HL-60/S4 treated with retinoic acid at 250 ng/mL for 4 days and 3 days (cell line): ENCODE measurements around the gene UBE2QL1.

Experiments
- in situ Hi-C: fragments of 300-500 bp; cut with MboI; formaldehyde crosslinking; loops from 2 replicates; pipeline ENCODE4 v1.7.0; 2022; ENCODE audit warnings: low sequenced_read_pairs

The UBE2QL1 gene

GRCh38 chr5:6448622-6449464 is at the start of gene UBE2QL1:
TSS of gene UBE2QL1 (plus strand) at chr5:6448859. CDS start at chr5:6448894, 35 bp downstream.
- in situ Hi-C loops = no loop called here

- in situ Hi-C loops = no loop called here
These were observed 48.4 kb upstream of the UBE2QL1 start for GRCh38 chr5:6399980-6400910.

- in situ Hi-C loops = no loop called here
These were observed 47.2 kb upstream of the UBE2QL1 start for GRCh38 chr5:6401410-6401809.

- in situ Hi-C loops = no loop called here
These were observed 45.7 kb upstream of the UBE2QL1 start for GRCh38 chr5:6402939-6403338.

GRCh38 chr5:6403416-6403815 is 45.2 kb upstream of the UBE2QL1 start:
- in situ Hi-C loops = no loop called here

DNA sequence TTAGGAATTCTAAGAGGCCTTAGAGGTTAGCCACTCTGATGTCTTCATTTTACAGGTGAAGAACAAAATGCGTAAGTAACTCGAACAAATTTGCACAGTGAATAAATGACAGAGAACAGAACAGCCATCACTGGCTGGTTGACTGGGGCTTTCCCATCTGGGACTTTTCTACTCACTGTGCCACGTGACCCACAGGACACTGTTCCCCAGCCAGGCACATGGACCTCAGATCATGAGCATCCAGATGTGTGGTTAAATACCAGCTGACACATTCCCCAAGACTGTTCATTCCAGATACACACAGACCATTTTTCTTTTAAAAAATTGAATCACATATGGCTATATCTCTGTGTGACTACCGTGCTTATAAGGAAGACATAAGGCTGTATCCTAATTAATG is 44.5 kb upstream of the UBE2QL1 start:
- in situ Hi-C loops = no loop called here

DNA sequence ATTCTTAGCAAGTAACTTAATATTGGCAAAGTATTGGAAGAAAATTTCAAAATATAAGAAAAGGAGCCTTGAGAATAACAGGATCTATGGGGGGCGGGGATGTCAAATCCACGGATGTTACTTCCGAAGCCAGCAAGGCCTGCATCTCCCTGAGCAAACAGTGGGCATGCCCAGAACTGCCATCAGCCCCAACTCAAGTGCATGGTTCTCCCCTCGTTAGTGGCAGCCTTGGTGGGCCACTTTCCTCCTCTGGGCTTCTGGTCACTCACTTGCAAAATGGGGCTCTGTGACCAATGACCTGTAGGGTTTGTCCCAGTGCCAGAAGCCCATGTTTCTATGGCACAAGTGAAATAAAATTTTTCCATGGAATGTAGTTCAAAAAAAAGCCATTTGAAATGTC is 43.1 kb upstream of the UBE2QL1 start:
- in situ Hi-C loops = no loop called here

- in situ Hi-C loops = no loop called here
These were observed 41.0 kb upstream of the UBE2QL1 start for GRCh38 chr5:6407558-6408259.

DNA sequence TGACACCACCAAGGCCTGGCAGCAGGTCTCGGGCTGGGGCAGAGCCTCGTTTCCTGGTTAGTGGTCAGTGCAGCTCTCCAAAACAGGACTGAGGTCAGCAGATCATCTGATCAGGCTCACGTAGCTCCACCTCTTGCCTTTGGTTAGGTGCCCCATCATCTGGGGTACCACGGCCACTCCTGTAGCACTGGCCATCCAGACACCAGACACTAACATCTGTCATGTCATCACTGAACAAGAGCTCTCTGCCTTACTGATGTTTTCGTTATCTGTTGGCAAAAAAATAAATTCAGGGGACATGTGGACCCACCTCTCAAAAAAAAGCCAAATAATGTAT is 40.4 kb upstream of the UBE2QL1 start:
- in situ Hi-C loops = no loop called here

DNA sequence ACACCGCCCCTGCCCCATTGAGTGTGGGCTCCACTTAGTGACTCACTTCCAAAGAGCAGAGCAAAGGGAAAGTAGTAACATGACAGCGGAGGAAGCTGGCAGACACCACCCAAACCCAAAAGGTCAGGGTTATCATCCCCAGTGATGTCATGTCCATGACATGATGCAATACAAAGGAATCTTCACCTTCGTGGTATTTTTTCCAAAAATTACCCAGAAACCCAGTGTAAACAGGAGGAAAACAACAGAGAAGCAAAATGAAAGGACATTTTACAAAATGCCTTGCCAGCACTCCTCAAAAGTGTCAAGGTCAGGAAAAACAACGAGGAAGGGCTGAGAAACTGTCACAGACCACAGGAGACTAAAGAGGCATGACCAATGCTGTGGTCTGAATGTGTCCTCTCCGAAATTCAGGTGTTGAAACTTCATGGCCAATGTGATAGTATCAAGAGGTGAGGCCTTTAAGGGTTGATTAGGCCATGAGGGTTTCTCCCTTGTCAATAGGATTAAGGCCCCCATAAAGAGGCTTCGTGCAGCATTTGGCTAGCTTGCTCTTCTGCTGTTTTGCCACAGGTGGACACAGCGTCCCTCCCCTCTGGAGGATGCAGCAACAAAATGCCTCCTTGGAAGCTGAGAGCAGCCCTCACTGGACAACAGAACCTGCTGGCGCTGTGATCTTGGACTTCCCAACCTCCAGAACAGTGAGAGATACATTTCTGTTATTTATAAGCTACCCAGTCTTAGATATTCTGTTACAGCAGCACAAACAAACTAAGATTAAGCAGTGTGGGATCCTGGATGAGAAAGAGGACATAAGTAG is 39.8 kb upstream of the UBE2QL1 start:
- in situ Hi-C loops = no loop called here

- in situ Hi-C loops = no loop called here
These were observed 38.2 kb upstream of the UBE2QL1 start for GRCh38 chr5:6410421-6410820.

GRCh38 chr5:6411141-6411540 is 37.5 kb upstream of the UBE2QL1 start:
- in situ Hi-C loops = no loop called here

DNA sequence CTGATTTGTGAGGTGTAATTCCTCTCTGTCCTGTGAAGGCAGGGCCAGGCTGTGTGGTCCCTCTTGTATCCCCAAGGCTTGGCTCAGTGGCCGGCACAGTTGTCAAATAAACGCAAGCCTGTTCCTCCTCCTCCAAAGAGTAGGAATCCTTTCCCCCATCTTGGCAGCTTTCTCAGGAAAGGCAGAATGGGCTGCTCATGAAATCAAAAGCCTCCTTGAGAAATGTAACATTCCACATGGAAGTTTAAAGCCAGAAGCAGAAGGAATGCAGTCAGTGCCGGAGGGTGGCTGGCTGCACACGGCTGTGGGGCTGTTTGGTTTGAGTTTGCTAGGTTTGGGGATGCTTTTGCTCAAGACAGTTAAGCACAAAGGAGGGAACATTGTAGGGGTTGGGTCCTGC is 35.8 kb upstream of the UBE2QL1 start:
- in situ Hi-C loops = no loop called here

GRCh38 chr5:6417657-6418056 is 31.0 kb upstream of the UBE2QL1 start:
- in situ Hi-C loops = no loop called here

- in situ Hi-C loops = no loop called here
These were observed 29.9 kb upstream of the UBE2QL1 start for GRCh38 chr5:6418679-6419276.

- in situ Hi-C loops = no loop called here
These were observed 29.3 kb upstream of the UBE2QL1 start for GRCh38 chr5:6419340-6419852.

DNA sequence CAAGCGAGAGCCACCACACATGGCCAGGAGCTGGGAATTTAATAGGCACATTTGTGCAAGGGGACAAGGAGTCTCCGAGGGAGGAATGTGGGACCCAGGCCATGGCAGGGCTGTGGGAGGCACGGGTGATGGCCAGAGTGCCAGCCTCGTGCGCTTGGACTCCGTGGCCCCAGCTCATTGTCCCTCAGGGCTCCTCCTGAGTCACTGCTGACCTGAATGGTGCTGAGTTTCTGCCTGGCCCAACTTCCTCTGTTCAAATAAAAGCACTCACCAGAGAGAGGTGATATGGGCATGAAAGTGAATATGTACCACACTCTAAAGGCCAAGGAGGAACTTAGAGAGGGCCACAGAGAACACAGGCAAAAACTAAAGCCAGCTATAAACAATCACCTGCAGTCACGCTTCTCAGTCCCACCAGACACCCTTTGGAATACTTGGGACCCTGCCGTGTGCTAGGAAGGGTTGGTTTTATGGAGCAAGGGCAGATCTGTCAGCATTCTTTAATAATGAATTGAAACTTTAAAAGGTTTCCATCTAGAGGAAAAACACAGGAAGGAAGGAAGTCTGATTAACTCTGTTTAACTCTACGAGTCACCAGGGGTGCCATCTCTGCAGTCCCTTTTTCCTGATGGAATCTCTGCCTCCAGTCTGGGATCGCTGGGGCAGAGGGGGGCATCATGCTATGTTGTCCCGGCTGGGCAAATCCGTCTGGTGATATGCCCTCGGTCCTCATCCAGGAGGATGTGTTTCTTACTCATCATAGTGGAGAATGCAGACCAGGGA is 25.1 kb upstream of the UBE2QL1 start:
- in situ Hi-C loops = no loop called here

DNA sequence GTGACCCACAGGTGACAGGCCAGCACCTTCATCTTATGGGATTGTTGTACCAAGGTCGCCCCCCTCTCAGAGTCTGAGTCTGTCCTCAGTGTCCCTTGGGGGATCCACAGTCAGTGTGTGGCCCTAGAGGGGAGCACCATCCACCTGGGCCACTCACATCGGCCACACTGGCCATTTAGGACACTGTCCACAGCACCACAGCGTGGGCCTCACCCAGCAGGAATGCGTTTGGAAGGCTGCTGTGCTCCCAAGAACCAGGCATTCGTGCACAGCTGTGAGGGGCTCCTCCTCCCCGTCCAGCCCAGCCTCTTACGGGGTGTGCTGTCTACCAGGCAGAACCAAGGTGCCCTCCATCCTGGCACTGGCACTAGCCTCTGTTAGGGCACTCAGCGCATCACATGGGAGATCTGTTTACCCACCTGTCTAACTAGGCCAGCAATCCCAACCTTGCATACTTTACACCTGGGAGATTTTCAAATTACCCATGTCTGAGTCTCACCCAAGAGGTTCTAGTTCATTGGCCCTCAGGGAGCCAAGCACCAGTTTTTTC is 24.5 kb upstream of the UBE2QL1 start:
- in situ Hi-C loops = no loop called here

DNA sequence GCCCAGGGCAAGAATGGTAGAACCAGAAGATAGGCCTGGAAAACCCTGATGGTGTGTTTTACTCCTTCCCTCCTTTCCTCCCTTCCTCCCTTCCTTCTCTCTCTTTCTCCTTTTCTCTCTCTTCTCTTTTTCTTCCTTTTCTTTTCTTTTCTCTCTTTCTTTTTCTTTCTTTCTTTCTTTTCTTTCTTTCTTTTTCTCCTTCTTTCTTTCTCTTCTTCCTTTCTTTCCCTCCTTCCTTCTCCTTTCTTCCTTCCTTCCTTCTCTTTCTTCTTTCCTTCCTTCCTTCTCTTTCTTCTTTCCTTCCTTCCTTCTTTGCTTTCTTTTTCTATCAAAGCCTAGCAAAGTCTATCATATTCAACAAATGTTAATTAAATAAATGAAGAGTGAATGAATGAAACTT is 24.0 kb upstream of the UBE2QL1 start:
- in situ Hi-C loops = no loop called here
